DND-41 (cell line): ENCODE results near the gene NHERF2.

ENCODE experiments used
- ATAC-seq: fragments of 200-7000 bp; cut with Tn5 transposase; 3 replicates; pipeline ENCODE4 v1.9.1; 2021; ENCODE audit warnings: low read depth; ENCODE audit not compliant: insufficient read depth
- DNase-seq: peaks from one replicate; pipeline ENCODE4 v3.0.0-alpha.2; 2020
- H2AFZ ChIP-seq: 2 replicates; pipeline ENCODE4 v1.6.0; 2012; ENCODE audit warnings: low read depth, low read length
- H3K27ac ChIP-seq: 2 replicates; pipeline ENCODE4 v1.5.1; 2012; ENCODE audit warnings: low read length, inconsistent platforms
- H3K27me3 ChIP-seq: fragments of 200-600 bp; sonication (generic); 2 replicates; pipeline ENCODE4 v1.6.0; 2012; ENCODE audit warnings: low read length, mild to moderate bottlenecking, inconsistent platforms; ENCODE audit not compliant: insufficient read depth, poor library complexity
- H3K36me3 ChIP-seq: 2 replicates; pipeline ENCODE4 v1.5.1; 2012; ENCODE audit warnings: low read length, inconsistent platforms; ENCODE audit not compliant: insufficient read depth
- H3K4me1 ChIP-seq: 2 replicates; pipeline ENCODE4 v1.5.1; 2012; ENCODE audit warnings: mild to moderate bottlenecking, low read length; ENCODE audit not compliant: insufficient read depth
- H3K4me2 ChIP-seq: 2 replicates; pipeline ENCODE4 v1.6.0; 2012; ENCODE audit warnings: mild to moderate bottlenecking, moderate library complexity, low read length, inconsistent platforms; ENCODE audit not compliant: insufficient read depth
- H3K4me3 ChIP-seq, 2 experiments: fragments of 200-600 bp in 1 of 2; shearing (Covaris generic) in 1 of 2; 2 replicates each; pipeline ENCODE4 v1.5.1; 2012 to 2016; ENCODE audit warnings: inconsistent platforms in 2 of 2, low read length in 2 of 2, mild to moderate bottlenecking in 2 of 2, low read depth in 1 of 2, moderate library complexity in 1 of 2
- H3K79me2 ChIP-seq: 2 replicates; pipeline ENCODE4 v1.6.0; 2012; ENCODE audit warnings: low read length, inconsistent platforms; ENCODE audit not compliant: insufficient read depth
- H3K9ac ChIP-seq: 2 replicates; pipeline ENCODE4 v1.6.0; 2012; ENCODE audit warnings: low read depth, mild to moderate bottlenecking, inconsistent platforms, low read length, moderate library complexity
- H3K9me3 ChIP-seq: 2 replicates; pipeline ENCODE4 v1.5.1; 2012; ENCODE audit warnings: low read length, moderate library complexity, mild to moderate bottlenecking, inconsistent platforms; ENCODE audit not compliant: insufficient read depth, severe bottlenecking
- H4K20me1 ChIP-seq: 2 replicates; pipeline ENCODE4 v1.6.0; 2012; ENCODE audit warnings: low read length; ENCODE audit not compliant: insufficient read depth
- EZH2 ChIP-seq: IDR thresholded peaks from 3 replicates; pipeline ENCODE4 v1.6.1; 2012; ENCODE audit warnings: borderline replicate concordance, low read depth, mild to moderate bottlenecking, moderate library complexity, low read length, inconsistent platforms; ENCODE audit not compliant: severe bottlenecking
- TF ChIP-seq, protein P1 (sequence below): IDR thresholded peaks from 2 replicates; pipeline ENCODE4 v1.5.1; 2012; ENCODE audit warnings: borderline replicate concordance, low read length, moderate library complexity, mild to moderate bottlenecking; ENCODE audit not compliant: poor library complexity, severe bottlenecking; ENCODE audit errors: extremely low read depth

Gene NHERF2

DNA sequence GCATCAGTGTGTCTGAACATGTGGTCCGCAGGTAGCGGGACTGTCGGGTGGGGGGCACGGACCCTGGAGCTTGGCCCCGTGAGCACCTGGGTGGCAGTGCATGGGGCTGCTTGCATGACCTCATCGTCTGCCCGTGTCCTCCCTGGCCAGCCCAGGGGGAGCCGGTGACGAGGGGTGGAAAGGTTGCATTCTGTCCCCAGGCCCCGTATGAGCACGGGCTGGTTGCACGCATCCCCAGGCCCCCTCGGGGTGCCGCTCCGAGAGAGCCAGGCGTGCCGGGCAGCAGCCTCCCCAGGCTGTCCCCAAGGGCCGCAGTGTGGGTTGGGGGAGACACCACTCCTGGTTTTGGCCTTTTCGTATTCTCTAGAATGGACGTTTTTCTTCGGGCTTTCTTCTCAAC, 51.0 kb downstream of the NHERF2 start:
- no peak overlapping the region for H3K27ac ChIP-seq
- ATAC-seq = no peak
- no peaks in the 10 kb centered on the region for H3K4me1 ChIP-seq
- no peaks in the 10 kb centered on the region for H3K27me3 ChIP-seq
- no peak overlapping the region for H2AFZ ChIP-seq
- H3K4me3 ChIP-seq = no peak overlapping the region
- H3K4me2 ChIP-seq = no peak overlapping the region
- no peak overlapping the region for H3K9ac ChIP-seq
- H3K9me3 ChIP-seq = no peaks in the 10 kb centered on the region
- TF ChIP-seq, protein P1, sequence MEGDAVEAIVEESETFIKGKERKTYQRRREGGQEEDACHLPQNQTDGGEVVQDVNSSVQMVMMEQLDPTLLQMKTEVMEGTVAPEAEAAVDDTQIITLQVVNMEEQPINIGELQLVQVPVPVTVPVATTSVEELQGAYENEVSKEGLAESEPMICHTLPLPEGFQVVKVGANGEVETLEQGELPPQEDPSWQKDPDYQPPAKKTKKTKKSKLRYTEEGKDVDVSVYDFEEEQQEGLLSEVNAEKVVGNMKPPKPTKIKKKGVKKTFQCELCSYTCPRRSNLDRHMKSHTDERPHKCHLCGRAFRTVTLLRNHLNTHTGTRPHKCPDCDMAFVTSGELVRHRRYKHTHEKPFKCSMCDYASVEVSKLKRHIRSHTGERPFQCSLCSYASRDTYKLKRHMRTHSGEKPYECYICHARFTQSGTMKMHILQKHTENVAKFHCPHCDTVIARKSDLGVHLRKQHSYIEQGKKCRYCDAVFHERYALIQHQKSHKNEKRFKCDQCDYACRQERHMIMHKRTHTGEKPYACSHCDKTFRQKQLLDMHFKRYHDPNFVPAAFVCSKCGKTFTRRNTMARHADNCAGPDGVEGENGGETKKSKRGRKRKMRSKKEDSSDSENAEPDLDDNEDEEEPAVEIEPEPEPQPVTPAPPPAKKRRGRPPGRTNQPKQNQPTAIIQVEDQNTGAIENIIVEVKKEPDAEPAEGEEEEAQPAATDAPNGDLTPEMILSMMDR = no peak
- TF ChIP-seq EZH2 = no peak
- H3K79me2 ChIP-seq = no peaks in the 10 kb centered on the region
- DNase-seq = no peak
- H4K20me1 ChIP-seq = peaks cover 3% of the 10 kb centered on the region; the same call in 1 of the 2 replicates
- H3K36me3 ChIP-seq = peaks cover 81% of the 10 kb centered on the region

DNA sequence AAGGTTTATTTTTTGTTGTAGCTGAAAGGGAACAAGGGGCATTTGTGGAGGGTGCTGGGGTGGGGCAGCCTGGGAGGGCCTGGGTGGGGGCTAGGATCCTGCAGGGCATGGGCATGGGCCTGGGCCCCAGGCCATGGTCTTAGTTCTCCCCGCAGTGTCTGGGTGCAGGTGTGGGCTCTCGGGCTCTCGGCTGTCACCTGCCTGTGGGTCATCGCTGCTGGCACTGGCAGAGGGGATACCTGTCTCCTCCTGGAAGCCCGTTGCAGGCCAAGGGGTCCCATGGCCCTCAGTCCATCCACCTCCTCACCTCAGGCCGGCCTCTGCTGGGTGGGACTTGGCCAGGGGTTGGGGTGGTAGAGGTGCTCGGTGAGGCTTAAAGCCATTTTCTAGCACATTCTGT, 51.4 kb downstream of the NHERF2 start:
- Histone ChIP-seq H3K79me2 (no peaks in the 10 kb centered on the region), H3K4me1 (no peaks in the 10 kb centered on the region), H3K9ac (no peak overlapping the region), H3K4me2 (no peak overlapping the region), H3K4me3 (no peak overlapping the region), H3K27me3 (no peaks in the 10 kb centered on the region), H3K27ac (no peak overlapping the region), H4K20me1 (peaks cover 3% of the 10 kb centered on the region; the same call in 1 of the 2 replicates), H3K36me3 (peaks cover 79% of the 10 kb centered on the region), H3K9me3 (no peaks in the 10 kb centered on the region), H2AFZ (no peak overlapping the region)
- DNase-seq (no peak), ATAC-seq (no peak)
- TF ChIP-seq, protein P1 = no peak
- no peak for TF ChIP-seq EZH2

DNA sequence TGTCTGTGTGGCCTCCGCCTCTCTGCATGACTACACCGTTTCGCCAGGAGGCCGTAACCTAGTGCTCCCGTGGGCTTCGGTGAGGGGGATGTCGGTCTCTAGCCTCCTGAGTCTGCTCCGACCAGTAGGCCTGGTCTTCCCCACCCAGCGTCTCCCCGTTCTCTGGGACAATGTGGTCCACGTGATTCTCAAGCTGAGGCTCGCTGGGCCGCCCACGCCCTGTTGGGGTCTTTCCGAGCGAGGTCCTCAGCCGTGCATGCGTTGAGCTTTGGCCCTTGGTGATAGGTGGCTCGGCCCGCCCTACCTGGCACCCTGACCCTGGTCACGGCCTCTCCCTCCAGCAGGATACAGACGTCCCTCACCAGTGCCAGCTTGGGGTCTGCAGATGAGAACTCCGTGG, 52.0 kb downstream of the NHERF2 start:
- H3K27ac ChIP-seq = no peak overlapping the region
- no peaks in the 10 kb centered on the region for H3K27me3 ChIP-seq
- ATAC-seq (no peak), DNase-seq (no peak)
- H3K4me1 ChIP-seq = no peaks in the 10 kb centered on the region
- H2AFZ ChIP-seq = no peak overlapping the region
- no peaks in the 10 kb centered on the region for H3K79me2 ChIP-seq
- peaks cover 3% of the 10 kb centered on the region; the same call in 1 of the 2 replicates for H4K20me1 ChIP-seq
- no peak overlapping the region for H3K4me3 ChIP-seq
- H3K9me3 ChIP-seq = no peaks in the 10 kb centered on the region
- no peak overlapping the region for H3K4me2 ChIP-seq
- TF ChIP-seq, protein P1 = no peak
- TF ChIP-seq EZH2 = no peak
- H3K9ac ChIP-seq = no peak overlapping the region
- peaks cover 79% of the 10 kb centered on the region for H3K36me3 ChIP-seq

DNA sequence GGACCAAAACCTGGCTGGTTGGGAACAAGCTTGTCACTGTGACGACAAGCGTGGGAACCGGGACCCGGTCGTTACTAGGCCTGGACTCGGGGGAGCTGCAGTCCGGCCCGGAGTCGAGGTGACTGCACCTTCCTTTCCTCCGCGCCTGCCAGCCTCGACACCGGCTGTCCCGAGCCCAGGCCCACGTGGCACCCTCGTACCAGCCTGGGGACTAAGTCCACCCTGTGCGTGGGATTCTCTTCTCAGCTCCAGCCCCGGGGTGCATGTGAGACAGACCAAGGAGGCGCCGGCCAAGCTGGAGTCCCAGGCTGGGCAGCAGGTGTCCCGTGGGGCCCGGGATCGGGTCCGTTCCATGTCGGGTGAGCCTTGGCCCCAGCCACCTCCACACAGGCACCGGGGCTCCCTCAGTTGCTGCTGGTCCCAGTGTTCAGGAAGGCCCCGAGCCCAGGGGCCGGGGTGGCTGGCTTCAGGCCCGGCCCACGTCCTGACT, 52.7 kb downstream of the NHERF2 start:
- Histone ChIP-seq H3K27me3 (no peaks in the 10 kb centered on the region), H3K36me3 (peaks cover 79% of the 10 kb centered on the region), H3K4me1 (no peaks in the 10 kb centered on the region), H2AFZ (no peak overlapping the region), H3K27ac (no peak overlapping the region), H3K79me2 (no peaks in the 10 kb centered on the region), H3K4me2 (no peak overlapping the region), H3K4me3 (no peak overlapping the region), H3K9me3 (no peaks in the 10 kb centered on the region), H4K20me1 (peaks cover 3% of the 10 kb centered on the region; the same call in 1 of the 2 replicates), H3K9ac (no peak overlapping the region)
- ATAC-seq (no peak), DNase-seq (no peak)
- TF ChIP-seq EZH2 = no peak
- TF ChIP-seq, protein P1 = no peak
